Measurements from ENCODE around the gene C11orf91. TPM values are rescaled to one million over a fixed set of nuclear protein-coding genes. Genes with fewer than 3 reads are reported as not detected.

C11orf91 gene, protein sequence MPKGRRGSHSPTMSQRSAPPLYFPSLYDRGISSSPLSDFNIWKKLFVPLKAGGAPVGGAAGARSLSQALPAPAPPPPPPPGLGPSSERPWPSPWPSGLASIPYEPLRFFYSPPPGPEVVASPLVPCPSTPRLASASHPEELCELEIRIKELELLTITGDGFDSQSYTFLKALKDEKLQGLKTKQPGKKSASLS
- not detected in 2 replicates for total RNA-seq

DNA sequence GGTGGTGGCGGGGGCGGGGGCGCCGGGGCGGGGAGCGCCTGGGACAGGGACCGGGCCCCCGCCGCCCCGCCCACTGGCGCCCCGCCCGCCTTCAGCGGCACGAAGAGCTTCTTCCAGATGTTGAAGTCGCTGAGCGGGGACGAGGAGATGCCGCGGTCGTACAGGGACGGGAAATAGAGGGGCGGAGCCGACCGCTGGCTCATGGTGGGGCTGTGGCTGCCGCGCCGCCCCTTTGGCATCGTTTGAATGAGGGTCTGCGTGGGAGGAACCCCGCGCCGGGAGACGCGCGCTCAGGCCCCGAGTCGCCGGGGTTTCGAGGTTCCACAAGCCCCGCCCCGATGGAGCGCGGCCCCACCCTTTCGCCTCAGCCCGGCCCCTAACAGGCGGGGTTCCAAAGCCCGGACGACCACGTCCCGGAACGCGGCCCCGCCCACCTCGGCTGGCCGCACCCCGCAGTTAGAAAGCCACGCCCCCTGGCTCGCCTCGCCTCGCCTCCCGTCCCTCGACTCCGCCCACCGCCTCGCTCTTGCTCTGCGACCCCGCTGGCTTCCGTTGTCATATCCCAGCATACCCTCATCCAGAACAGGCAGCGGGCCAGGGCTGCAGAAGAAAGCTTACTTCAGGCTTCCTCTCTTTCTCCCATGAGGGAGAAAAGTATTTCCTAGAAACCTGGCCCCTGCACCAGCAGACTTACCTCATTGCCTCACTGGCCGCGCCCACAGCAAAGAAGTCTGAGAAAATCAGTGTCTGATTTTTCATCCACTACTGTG, at the start of gene C11orf91:
C11orf91 (minus strand) TSS at position 325 of the 770 bp plus-strand sequence; CDS start at position 239, 86 bp downstream.

DNA sequence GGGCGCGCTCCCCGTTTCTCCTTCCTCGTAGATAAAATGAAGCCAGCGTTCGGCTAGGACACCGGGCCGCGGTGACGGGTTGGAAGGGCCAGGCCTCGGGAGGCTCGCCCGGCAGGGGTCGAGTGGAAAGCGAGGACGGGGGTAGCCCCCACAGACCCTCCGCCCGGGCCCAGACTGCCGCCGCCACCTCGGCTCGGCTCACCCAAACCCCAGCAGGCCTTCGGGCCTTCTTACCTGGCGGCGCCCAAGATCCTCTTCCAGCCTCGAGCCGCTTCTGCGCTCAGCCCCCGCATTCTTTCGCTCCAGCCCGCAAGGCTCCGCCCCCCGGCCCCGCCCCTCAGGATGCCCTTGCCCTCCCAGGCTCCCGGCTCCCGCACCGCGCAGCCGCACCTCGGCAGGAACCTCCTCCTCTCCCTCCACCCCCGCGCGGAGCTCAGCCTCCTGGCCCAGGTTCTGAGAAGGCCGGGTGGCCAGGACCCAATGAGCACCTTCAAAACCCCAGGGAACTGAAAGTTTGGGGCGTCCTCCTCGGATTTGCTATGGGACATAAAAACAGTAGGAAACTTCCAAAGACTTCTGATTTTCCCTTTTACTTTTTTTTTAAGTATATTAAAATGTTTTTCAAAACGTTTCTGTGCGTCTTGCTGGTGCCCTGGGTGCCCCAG, 35.7 kb upstream of the C11orf91 start, which contains the start of gene CD59:
CD59 (minus strand) TSS at position 276 of the 665 bp plus-strand sequence. CDS start 13,978 bp downstream, outside the sequence.

Other genes starting within 250 kb of the C11orf91 start
- 611 and 822 TPM in 2 replicates for gene CD59, start 35.6 kb upstream of the C11orf91 start, total RNA-seq
- 26.4 and 33.4 TPM in 2 replicates for gene FBXO3, start 73.7 kb upstream of the C11orf91 start, total RNA-seq
- gene LMO2, start 191.2 kb upstream of the C11orf91 start, total RNA-seq, result 0.31 and 1.1 TPM in 2 replicates

Measured in hair follicular keratinocyte (primary cell).